HG02610 (cell line): ENCODE results near the gene PLK3.
"Not testable (repeated sequence)": the region's sequence is repeated elsewhere in the genome, so short reads cannot be mapped to it uniquely, and the experiment has no call there.

Experiments
- ATAC-seq: cut with Tn5 transposase; IDR thresholded peaks from one replicate; pipeline ENCODE4 v1.9.1; 2021; ENCODE audit warnings: mild to moderate bottlenecking, moderate library complexity; ENCODE audit not compliant: unreplicated experiment

Gene PLK3

GRCh38 chr1:44827197-44828002 lies 27.2 kb downstream of the PLK3 start:
- ATAC-seq: no peak

- no peak for ATAC-seq
Measured at GRCh38 chr1:44828003-44828651, 27.9 kb downstream of the PLK3 start.

GRCh38 chr1:44828841-44829440 lies 28.8 kb downstream of the PLK3 start:
- no peak for ATAC-seq

- no peak for ATAC-seq
Measured at GRCh38 chr1:44829506-44830384, 29.6 kb downstream of the PLK3 start.

GRCh38 chr1:44830900-44831304 lies 30.7 kb downstream of the PLK3 start:
- ATAC-seq: no peak

GRCh38 chr1:44831516-44831915 lies 31.3 kb downstream of the PLK3 start:
- no peak for ATAC-seq

GRCh38 chr1:44832056-44832705 lies 32.0 kb downstream of the PLK3 start:
- no peak for ATAC-seq

- ATAC-seq: no peak
Measured at GRCh38 chr1:44834328-44834727, 34.2 kb downstream of the PLK3 start.

- peak; percentile 62 for ATAC-seq
Measured at GRCh38 chr1:44835738-44836675, 35.8 kb downstream of the PLK3 start.

GRCh38 chr1:44838294-44838693 lies 38.1 kb downstream of the PLK3 start:
- not testable (repeated sequence) for ATAC-seq

GRCh38 chr1:44839576-44839975 lies 39.4 kb downstream of the PLK3 start:
- no peak for ATAC-seq

GRCh38 chr1:44842486-44842861 lies 42.3 kb downstream of the PLK3 start:
- ATAC-seq: no peak

- no peak for ATAC-seq
Measured at GRCh38 chr1:44842862-44843655, 42.9 kb downstream of the PLK3 start, which contains the start of gene PTCH2. TSS of gene PTCH2 (minus strand) at chr1:44843253. CDS start at chr1:44842932, 321 bp downstream.

- ATAC-seq: no peak
Measured at GRCh38 chr1:44846985-44847384, 46.8 kb downstream of the PLK3 start.

- ATAC-seq: no peak
Measured at GRCh38 chr1:44847845-44848244, 47.7 kb downstream of the PLK3 start.

GRCh38 chr1:44848456-44849181 lies 48.4 kb downstream of the PLK3 start:
- no peak for ATAC-seq

GRCh38 chr1:44849575-44850132 lies 49.5 kb downstream of the PLK3 start:
- no peak for ATAC-seq

- ATAC-seq: no peak
Measured at GRCh38 chr1:44851308-44851707, 51.1 kb downstream of the PLK3 start.
